Transverse colon (tissue), 4 donors: Measurements from ENCODE around the gene KMT2C.

Experiments
- CTCF ChIP-seq, 5 experiments: fragments of 200-600 bp in 3 of 5; fragments of 450-650 bp in 2 of 5; sonication (generic) in 3 of 5; IDR thresholded peaks; 1 replicate in 2 of 5; 2 replicates in 3 of 5; pipeline ENCODE4 v1.5.1; 2016 to 2017; ENCODE audit warnings: antibody characterized with exemption in 5 of 5, inconsistent platforms in 3 of 5, mild to moderate bottlenecking in 2 of 5, moderate library complexity in 1 of 5
- POLR2A ChIP-seq: fragments of 450-650 bp; IDR thresholded peaks from one replicate; pipeline ENCODE4 v1.6.1; 2016; ENCODE audit warnings: antibody characterized with exemption, mild to moderate bottlenecking, moderate library complexity
- POLR2AphosphoS5 ChIP-seq, 3 donors: sonication (generic); formaldehyde crosslinking; IDR thresholded peaks; one replicate each; pipeline ENCODE4 v1.6.1; 2016; ENCODE audit warnings: antibody characterized with exemption in 3 of 3

- TF ChIP-seq POLR2A (no peak), POLR2AphosphoS5 (IDR thresholded peaks at IDR 0.05) (no peak), CTCF (IDR thresholded peaks at IDR 0.05) (no peak)
These were observed 72.0 kb downstream of the KMT2C start for GRCh38 chr7:152363798-152364197.
